ENCODE measurements around the gene MCTP1.

DNA sequence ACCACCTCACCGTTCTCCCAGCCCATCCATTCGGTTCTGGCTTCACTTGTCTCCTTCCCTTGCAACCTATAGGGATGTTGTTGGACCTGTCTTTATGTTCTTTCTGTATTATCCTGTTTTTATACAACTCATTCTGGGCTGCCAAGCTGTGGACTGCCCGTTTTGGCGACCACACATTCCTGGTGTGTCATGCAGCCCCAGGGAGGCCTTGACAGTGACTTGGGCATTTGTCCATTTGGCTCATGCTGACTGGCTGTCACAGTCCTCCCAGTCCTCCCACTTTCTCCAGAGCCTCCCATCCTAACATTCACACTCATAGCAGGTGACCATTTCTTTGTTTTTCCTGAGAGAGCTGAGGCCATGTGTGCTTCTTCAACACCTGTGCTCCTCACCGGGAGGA is 530.1 kb downstream of the MCTP1 start:
- TF ChIP-seq, protein P1, sequence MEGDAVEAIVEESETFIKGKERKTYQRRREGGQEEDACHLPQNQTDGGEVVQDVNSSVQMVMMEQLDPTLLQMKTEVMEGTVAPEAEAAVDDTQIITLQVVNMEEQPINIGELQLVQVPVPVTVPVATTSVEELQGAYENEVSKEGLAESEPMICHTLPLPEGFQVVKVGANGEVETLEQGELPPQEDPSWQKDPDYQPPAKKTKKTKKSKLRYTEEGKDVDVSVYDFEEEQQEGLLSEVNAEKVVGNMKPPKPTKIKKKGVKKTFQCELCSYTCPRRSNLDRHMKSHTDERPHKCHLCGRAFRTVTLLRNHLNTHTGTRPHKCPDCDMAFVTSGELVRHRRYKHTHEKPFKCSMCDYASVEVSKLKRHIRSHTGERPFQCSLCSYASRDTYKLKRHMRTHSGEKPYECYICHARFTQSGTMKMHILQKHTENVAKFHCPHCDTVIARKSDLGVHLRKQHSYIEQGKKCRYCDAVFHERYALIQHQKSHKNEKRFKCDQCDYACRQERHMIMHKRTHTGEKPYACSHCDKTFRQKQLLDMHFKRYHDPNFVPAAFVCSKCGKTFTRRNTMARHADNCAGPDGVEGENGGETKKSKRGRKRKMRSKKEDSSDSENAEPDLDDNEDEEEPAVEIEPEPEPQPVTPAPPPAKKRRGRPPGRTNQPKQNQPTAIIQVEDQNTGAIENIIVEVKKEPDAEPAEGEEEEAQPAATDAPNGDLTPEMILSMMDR (IDR thresholded peaks at IDR 0.05; ENCODE audit: low read depth, low read length) = no peak
- TF ChIP-seq EZH2phosphoT487 (IDR thresholded peaks at IDR 0.05; ENCODE audit: low read depth) = no peak

Data from OCI-LY3 (cell line).